ENCODE results near the gene HSD17B8.

HSD17B8 gene

GRCh38 chr6:33169291-33170175, 34.9 kb upstream of the HSD17B8 start:
- Histone ChIP-seq H3K4me1 (peaks cover 3% of the 10 kb centered on the region; the same call in 1 of the 2 replicates), H3K4me3 (ENCODE audit: low read depth, low read length) (no peak overlapping the region), H3K36me3 (no peaks in the 10 kb centered on the region), H3K9me3 (no peaks in the 10 kb centered on the region), H3K27me3 (no peaks in the 10 kb centered on the region)
- TF ChIP-seq, protein P1, sequence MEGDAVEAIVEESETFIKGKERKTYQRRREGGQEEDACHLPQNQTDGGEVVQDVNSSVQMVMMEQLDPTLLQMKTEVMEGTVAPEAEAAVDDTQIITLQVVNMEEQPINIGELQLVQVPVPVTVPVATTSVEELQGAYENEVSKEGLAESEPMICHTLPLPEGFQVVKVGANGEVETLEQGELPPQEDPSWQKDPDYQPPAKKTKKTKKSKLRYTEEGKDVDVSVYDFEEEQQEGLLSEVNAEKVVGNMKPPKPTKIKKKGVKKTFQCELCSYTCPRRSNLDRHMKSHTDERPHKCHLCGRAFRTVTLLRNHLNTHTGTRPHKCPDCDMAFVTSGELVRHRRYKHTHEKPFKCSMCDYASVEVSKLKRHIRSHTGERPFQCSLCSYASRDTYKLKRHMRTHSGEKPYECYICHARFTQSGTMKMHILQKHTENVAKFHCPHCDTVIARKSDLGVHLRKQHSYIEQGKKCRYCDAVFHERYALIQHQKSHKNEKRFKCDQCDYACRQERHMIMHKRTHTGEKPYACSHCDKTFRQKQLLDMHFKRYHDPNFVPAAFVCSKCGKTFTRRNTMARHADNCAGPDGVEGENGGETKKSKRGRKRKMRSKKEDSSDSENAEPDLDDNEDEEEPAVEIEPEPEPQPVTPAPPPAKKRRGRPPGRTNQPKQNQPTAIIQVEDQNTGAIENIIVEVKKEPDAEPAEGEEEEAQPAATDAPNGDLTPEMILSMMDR (IDR thresholded peaks at IDR 0.05; ENCODE audit: low read depth, low read length), result no peak
- no peak for DNase-seq

DNA sequence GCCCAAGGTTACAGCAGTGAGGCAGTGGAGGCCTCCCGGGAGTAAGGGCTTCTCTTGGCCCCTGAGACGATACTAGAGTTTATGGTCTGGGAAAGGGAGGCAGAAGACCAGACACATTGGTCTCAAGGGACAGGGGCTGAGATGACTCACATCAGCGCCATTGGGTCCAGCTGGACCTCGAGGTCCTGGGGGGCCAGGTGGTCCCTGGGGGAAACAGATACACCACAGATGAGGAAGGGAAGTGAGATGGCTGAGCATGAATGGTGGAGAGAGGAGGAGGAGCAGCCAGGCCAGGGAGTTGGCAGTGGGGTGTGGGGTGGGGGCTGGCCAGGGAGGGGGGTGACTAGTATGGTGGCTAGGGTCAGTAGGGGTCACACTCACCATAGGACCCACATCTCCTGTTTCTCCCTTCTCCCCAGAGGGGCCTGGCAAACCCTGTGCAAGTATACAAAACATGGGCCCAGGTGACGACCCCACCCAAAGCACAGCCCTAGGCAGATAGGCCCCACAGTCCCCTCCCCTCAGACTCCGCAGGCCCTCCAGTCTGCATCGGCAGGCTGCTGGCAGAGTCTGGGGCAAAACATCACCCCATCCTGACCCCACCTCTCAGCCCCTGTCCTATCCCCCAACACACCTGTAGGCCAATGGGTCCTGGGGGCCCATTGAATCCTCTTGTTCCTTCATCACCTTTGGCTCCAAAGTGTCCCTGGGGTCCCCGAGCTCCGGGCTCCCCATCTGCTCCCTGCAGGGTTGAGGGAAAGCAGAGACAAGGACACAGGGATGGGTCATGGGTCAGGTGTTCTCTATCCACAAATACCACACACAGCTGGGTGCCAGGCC, 34.1 kb upstream of the HSD17B8 start:
- Histone ChIP-seq H3K36me3 (no peaks in the 10 kb centered on the region), H3K9me3 (no peaks in the 10 kb centered on the region), H3K4me3 (ENCODE audit: low read depth, low read length) (no peak overlapping the region), H3K27me3 (no peaks in the 10 kb centered on the region), H3K4me1 (peaks cover 3% of the 10 kb centered on the region; the same call in 1 of the 2 replicates)
- TF ChIP-seq, protein P1 (IDR thresholded peaks at IDR 0.05; ENCODE audit: low read depth, low read length), result no peak
- peak; percentile 27 for DNase-seq

- DNase-seq, result no peak
- Histone ChIP-seq H3K9me3 (no peaks in the 10 kb centered on the region), H3K4me3 (ENCODE audit: low read depth, low read length) (no peak overlapping the region), H3K36me3 (no peaks in the 10 kb centered on the region), H3K4me1 (peaks cover 3% of the 10 kb centered on the region; the same call in 1 of the 2 replicates), H3K27me3 (no peaks in the 10 kb centered on the region)
- TF ChIP-seq, protein P1 (IDR thresholded peaks at IDR 0.05; ENCODE audit: low read depth, low read length), result no peak
Measured at GRCh38 chr6:33171016-33171879, 33.2 kb upstream of the HSD17B8 start.

DNA sequence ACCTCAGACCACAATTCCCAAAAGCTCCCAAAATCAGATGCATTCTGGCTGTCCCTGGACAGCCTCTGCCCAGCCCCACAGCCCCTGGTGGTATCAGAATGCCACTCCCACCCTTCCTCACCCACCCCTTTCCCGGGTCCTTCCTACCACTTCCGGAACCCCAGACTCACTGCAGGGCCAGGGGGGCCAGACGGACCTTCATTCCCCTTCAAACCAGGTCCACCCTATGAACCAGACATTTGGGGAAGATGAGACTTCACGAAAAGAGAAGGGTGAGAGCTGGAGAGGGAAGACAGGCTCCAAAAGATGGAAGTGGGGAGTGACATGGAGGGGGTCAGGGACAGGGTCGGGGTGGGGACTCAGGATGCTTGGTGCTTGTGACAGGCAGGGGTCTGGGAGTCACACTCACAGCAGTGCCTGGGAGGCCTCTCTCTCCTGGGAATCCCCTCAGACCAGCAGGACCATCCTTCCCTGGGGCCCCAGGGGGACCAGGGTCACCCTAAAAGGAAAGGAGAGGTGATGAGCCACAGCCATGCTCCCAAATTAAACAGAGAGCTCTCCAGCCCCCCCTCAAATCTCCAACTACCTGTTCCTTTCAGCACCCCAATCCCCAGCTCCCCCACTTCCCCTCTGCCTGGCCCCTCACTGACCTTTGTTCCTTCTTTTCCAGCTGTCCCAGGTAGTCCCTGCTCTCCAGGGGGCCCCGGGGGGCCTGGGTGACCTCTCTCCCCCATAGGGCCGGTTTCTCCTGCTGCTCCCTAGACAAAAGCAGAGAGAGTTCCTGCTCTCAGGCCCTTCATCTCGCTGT, 32.4 kb upstream of the HSD17B8 start:
- TF ChIP-seq, protein P1 (IDR thresholded peaks at IDR 0.05; ENCODE audit: low read depth, low read length), result no peak
- no peak for DNase-seq
- Histone ChIP-seq H3K4me1 (peaks cover 3% of the 10 kb centered on the region; the same call in 1 of the 2 replicates), H3K9me3 (no peaks in the 10 kb centered on the region), H3K4me3 (ENCODE audit: low read depth, low read length) (no peak overlapping the region), H3K36me3 (no peaks in the 10 kb centered on the region), H3K27me3 (no peaks in the 10 kb centered on the region)
